NB4 (cell line): ENCODE results near the gene PRRC2B.

Source experiments
- DNase-seq: peaks from one replicate; pipeline ENCODE4 v3.0.0; 2010; ENCODE audit warnings: low read depth
- H3K4me3 ChIP-seq: one replicate; pipeline ENCODE4 v1.5.1; 2011; ENCODE audit warnings: mild to moderate bottlenecking, low read depth, low read length, moderate library complexity
- MAX ChIP-seq: IDR thresholded peaks from 2 replicates; pipeline ENCODE4 v1.6.1; 2011; ENCODE audit warnings: low read depth, low read length
- MYC ChIP-seq: IDR thresholded peaks from 2 replicates; pipeline ENCODE4 v1.6.1; 2011; ENCODE audit warnings: low read depth, low read length
- POLR2A ChIP-seq: IDR thresholded peaks from 2 replicates; pipeline ENCODE4 v1.6.1; 2011; ENCODE audit warnings: mild to moderate bottlenecking; ENCODE audit not compliant: insufficient read length; ENCODE audit errors: extremely low read depth
- TF ChIP-seq, protein P1 (sequence below): IDR thresholded peaks from one replicate; pipeline ENCODE4 v1.5.1; 2012; ENCODE audit warnings: low read depth, low read length

Gene PRRC2B

DNA sequence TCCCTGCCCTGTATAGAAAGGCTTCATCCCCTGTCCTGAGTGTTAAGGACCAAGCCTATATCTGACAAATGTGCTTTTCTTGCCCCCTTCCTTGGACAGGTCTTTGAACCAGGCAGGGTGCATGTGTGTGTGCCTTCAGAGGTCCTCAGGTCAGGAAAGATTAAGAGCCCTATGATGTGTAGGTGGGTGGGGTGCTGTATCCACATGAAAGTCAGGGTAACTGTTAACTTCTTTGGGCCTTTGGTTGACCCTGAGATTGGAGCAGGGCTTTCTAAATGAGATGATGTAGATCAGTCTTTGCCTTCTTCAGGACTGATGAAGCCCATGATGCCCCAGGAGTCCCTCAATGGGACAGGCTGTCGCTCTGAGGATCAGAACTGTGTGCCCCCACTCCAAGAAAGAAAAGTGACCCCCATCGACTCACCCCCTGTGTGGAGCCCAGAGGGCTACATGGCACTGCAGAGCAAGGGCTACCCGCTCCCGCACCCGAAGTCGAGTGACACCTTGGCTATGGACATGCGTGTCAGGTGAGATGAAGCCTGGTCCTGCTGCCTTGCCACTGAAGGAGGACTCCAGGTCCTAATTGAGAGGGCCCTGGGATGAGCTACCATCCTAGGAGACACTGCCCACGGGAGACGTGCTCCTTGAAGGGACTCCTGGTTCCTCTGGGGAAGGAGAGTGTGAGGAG, 79.5 kb downstream of the PRRC2B start:
- no peak for DNase-seq
- no peak overlapping the region for H3K4me3 ChIP-seq
- no peak for TF ChIP-seq POLR2A
- no peak for TF ChIP-seq MAX
- TF ChIP-seq MYC: no peak
- TF ChIP-seq, protein P1, sequence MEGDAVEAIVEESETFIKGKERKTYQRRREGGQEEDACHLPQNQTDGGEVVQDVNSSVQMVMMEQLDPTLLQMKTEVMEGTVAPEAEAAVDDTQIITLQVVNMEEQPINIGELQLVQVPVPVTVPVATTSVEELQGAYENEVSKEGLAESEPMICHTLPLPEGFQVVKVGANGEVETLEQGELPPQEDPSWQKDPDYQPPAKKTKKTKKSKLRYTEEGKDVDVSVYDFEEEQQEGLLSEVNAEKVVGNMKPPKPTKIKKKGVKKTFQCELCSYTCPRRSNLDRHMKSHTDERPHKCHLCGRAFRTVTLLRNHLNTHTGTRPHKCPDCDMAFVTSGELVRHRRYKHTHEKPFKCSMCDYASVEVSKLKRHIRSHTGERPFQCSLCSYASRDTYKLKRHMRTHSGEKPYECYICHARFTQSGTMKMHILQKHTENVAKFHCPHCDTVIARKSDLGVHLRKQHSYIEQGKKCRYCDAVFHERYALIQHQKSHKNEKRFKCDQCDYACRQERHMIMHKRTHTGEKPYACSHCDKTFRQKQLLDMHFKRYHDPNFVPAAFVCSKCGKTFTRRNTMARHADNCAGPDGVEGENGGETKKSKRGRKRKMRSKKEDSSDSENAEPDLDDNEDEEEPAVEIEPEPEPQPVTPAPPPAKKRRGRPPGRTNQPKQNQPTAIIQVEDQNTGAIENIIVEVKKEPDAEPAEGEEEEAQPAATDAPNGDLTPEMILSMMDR: no peak

- TF ChIP-seq, protein P1: no peak
- no peak for TF ChIP-seq MAX
- no peak for TF ChIP-seq MYC
- no peak overlapping the region for H3K4me3 ChIP-seq
Observed at GRCh38 chr9:131473891-131474290, 80.0 kb downstream of the PRRC2B start.

DNA sequence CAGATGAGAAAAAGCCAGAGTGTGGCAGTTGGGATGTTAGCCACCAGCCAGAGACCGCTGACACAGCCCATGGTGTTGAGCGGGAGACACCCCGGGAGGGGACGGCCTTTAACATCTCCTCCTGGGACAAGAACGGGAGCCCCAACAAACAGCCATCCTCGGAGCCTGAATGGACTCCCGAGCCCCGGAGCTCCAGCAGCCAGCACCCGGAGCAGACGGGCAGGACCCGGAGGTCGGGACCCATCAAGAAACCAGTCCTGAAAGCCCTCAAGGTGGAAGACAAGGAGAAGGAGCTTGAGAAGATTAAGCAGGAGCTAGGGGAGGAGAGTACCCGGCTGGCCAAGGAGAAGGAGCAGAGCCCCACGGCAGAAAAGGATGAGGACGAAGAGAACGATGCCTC, 80.8 kb downstream of the PRRC2B start:
- no peak overlapping the region for H3K4me3 ChIP-seq
- TF ChIP-seq MYC: no peak
- TF ChIP-seq MAX: no peak
- TF ChIP-seq POLR2A: no peak
- TF ChIP-seq, protein P1: no peak
- DNase-seq: no peak

More at GRCh38 chr9:131473891-131474290, 80.0 kb downstream of the PRRC2B start:
- no peak for DNase-seq

DNA sequence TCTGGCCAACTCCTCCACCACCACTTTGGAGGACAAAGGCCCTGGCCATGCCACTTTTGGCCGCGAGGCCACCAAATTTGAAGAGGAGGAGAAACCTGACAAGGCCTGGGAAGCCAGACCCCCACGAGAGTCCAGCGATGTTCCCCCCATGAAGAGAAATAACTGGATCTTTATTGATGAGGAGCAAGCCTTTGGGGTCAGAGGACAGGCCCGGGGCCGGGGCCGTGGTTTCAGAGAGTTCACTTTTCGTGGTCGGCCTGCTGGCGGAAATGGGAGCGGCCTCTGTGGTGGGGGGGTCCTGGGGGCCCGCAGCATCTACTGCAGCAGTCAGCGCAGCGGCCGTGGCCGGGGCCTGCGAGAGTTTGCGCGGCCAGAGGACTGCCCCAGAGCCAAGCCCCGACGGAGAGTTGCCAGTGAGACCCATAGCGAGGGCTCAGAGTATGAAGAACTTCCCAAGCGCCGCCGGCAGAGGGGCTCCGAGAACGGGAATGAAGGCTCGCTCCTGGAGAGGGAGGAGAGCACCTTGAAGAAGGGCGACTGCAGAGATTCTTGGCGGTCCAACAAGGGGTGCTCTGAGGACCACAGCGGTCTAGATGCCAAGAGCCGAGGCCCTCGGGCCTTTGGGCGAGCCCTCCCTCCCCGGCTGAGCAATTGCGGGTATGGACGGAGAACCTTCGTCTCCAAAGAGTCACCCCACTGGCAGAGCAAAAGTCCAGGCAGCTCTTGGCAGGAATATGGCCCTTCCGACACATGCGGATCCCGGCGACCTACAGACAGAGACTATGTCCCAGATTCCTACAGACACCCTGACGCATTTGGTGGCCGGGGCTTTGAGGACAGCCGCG, 81.4 kb downstream of the PRRC2B start:
- TF ChIP-seq MAX (no peak), POLR2A (no peak), MYC (no peak)
- TF ChIP-seq, protein P1: no peak
- H3K4me3 ChIP-seq: no peak overlapping the region
- no peak for DNase-seq

DNA sequence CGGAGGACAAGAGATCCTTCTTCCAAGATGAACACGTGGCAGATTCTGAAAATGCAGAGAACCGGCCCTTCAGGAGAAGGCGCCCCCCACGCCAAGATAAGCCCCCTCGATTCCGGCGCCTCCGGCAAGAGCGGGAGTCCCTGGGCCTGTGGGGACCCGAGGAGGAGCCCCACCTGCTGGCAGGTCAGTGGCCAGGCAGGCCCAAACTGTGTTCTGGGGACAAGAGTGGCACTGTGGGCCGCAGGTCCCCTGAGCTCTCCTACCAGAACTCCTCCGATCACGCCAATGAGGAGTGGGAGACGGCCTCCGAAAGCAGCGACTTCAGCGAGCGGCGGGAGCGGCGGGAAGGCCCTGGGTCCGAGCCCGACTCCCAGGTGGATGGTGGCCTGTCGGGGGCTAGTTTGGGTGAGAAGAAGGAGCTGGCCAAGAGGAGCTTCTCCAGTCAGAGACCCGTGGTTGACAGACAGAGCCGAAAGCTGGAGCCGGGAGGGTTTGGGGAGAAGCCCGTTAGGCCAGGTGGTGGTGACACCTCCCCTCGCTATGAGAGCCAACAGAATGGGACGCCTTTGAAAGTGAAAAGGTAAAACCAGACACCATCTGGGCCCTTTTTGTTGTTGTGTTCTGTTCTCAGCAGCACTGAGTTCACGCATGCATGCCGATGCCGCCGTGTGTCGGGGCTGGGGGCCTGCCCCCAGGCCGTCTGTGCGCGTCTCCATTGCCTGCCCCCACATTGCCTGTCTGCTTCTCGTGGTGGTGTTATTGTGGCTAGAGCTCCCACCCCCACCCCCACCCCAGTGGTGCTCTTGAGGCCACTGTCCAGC, 82.3 kb downstream of the PRRC2B start:
- no peak overlapping the region for H3K4me3 ChIP-seq
- TF ChIP-seq, protein P1: peak; percentile 10
- TF ChIP-seq POLR2A: no peak
- no peak for DNase-seq
